H9 (cell line): Measurements from ENCODE around the gene CD151. TPM values are rescaled to one million over a fixed set of nuclear protein-coding genes. Genes with fewer than 3 reads are reported as not detected.
A peak's percentile ranks its signal among the peaks of the same experiment; 100 is the strongest.

ENCODE experiments used
- DNase-seq: peaks from one replicate; pipeline ENCODE4 v3.0.0-alpha.2; 2017
- H2AFZ ChIP-seq: one replicate; pipeline ENCODE4 v1.6.1; 2013; ENCODE audit warnings: mild to moderate bottlenecking, low read length, control low read depth, moderate library complexity
- H2AK5ac ChIP-seq: 2 replicates; pipeline ENCODE4 v1.6.1; 2013; ENCODE audit warnings: low read length, control low read depth, mixed read lengths; ENCODE audit not compliant: insufficient read length
- H2BK120ac ChIP-seq: one replicate; pipeline ENCODE4 v1.6.1; 2013; ENCODE audit warnings: low read depth, mild to moderate bottlenecking, low read length, control low read depth, inconsistent platforms; ENCODE audit not compliant: poor library complexity, severe bottlenecking
- H2BK12ac ChIP-seq: 2 replicates; pipeline ENCODE4 v1.6.1; 2013; ENCODE audit warnings: low read length, control low read depth, mixed read lengths, low read depth; ENCODE audit not compliant: insufficient read length
- H2BK15ac ChIP-seq: 2 replicates; pipeline ENCODE4 v1.6.1; 2013; ENCODE audit warnings: low read depth, low read length, control low read depth
- H2BK20ac ChIP-seq: one replicate; pipeline ENCODE4 v1.6.1; 2013; ENCODE audit warnings: low read depth, mild to moderate bottlenecking, low read length, control low read depth, inconsistent platforms; ENCODE audit not compliant: poor library complexity, severe bottlenecking
- H2BK5ac ChIP-seq: 2 replicates; pipeline ENCODE4 v1.6.1; 2013; ENCODE audit warnings: low read length, control low read depth, mixed read lengths; ENCODE audit not compliant: insufficient read length
- H3K14ac ChIP-seq: 2 replicates; pipeline ENCODE4 v1.6.1; 2013; ENCODE audit warnings: low read length, control low read depth; ENCODE audit not compliant: insufficient read depth
- H3K18ac ChIP-seq: 2 replicates; pipeline ENCODE4 v1.6.1; 2013; ENCODE audit warnings: low read depth, mild to moderate bottlenecking, mixed read lengths, low read length, control low read depth; ENCODE audit not compliant: insufficient read length
- H3K23ac ChIP-seq: 2 replicates; pipeline ENCODE4 v1.6.1; 2013; ENCODE audit warnings: low read length, control low read depth, mixed read lengths, low read depth; ENCODE audit not compliant: insufficient read length
- H3K23me2 ChIP-seq: 2 replicates; pipeline ENCODE4 v1.6.1; 2013; ENCODE audit warnings: low read depth, mild to moderate bottlenecking, mixed read lengths, low read length, control low read depth; ENCODE audit not compliant: insufficient read length, poor library complexity, severe bottlenecking
- H3K27ac ChIP-seq: 2 replicates; pipeline ENCODE4 v1.5.1; 2013; ENCODE audit warnings: low read length, control low read depth, mixed read lengths, low read depth; ENCODE audit not compliant: insufficient read length
- H3K27me3 ChIP-seq: 2 replicates; pipeline ENCODE4 v1.6.1; 2013; ENCODE audit warnings: low read length, control low read depth, inconsistent platforms; ENCODE audit not compliant: insufficient read depth
- H3K4ac ChIP-seq: 2 replicates; pipeline ENCODE4 v1.6.1; 2013; ENCODE audit warnings: low read depth, mild to moderate bottlenecking, control low read depth, inconsistent platforms, low read length, moderate library complexity
- H3K4me1 ChIP-seq: 2 replicates; pipeline ENCODE4 v1.6.1; 2013; ENCODE audit warnings: low read length, control low read depth, inconsistent platforms; ENCODE audit not compliant: insufficient read depth
- H3K4me2 ChIP-seq: 2 replicates; pipeline ENCODE4 v1.6.1; 2013; ENCODE audit warnings: low read length, control low read depth, mixed read lengths; ENCODE audit not compliant: insufficient read length, insufficient read depth
- H3K56ac ChIP-seq: 2 replicates; pipeline ENCODE4 v1.6.1; 2013; ENCODE audit warnings: low read depth, mild to moderate bottlenecking, mixed read lengths, low read length, control low read depth; ENCODE audit not compliant: insufficient read length
- H3K79me1 ChIP-seq: 2 replicates; pipeline ENCODE4 v1.6.1; 2013; ENCODE audit warnings: low read depth, mild to moderate bottlenecking, moderate library complexity, low read length, control low read depth, inconsistent platforms; ENCODE audit not compliant: insufficient read depth, poor library complexity, severe bottlenecking
- H3K79me2 ChIP-seq: 2 replicates; pipeline ENCODE4 v1.6.1; 2013; ENCODE audit warnings: low read length, control low read depth, inconsistent platforms; ENCODE audit not compliant: insufficient read depth
- H3K9ac ChIP-seq: 2 replicates; pipeline ENCODE4 v1.6.1; 2013; ENCODE audit warnings: low read length, control low read depth, mixed read lengths; ENCODE audit not compliant: insufficient read length; ENCODE audit errors: extremely low read depth
- H3K9me3 ChIP-seq: one replicate; pipeline ENCODE4 v1.6.1; 2013; ENCODE audit warnings: low read depth, low read length, inconsistent platforms; ENCODE audit not compliant: control insufficient read depth
- H3T11ph ChIP-seq: one replicate; pipeline ENCODE4 v1.6.1; 2013; ENCODE audit warnings: mild to moderate bottlenecking, low read length, control low read depth, inconsistent platforms
- H4K20me1 ChIP-seq: one replicate; pipeline ENCODE4 v1.6.1; 2013; ENCODE audit not compliant: control insufficient read depth, insufficient read length, insufficient read depth
- H4K5ac ChIP-seq: 2 replicates; pipeline ENCODE4 v1.6.1; 2013; ENCODE audit warnings: low read depth, mild to moderate bottlenecking, mixed read lengths, low read length, control low read depth; ENCODE audit not compliant: insufficient read length
- H4K8ac ChIP-seq: replicated peaks from 2 replicates; pipeline ENCODE4 v1.6.1; 2013; ENCODE audit warnings: low read length, control low read depth, mixed read lengths, low read depth; ENCODE audit not compliant: insufficient read length
- H4K91ac ChIP-seq: 2 replicates; pipeline ENCODE4 v1.6.1; 2013; ENCODE audit warnings: low read depth, mild to moderate bottlenecking, moderate library complexity, mixed read lengths, low read length, control low read depth; ENCODE audit not compliant: insufficient read length
- H3K27ac Mint-ChIP-seq, 3 experiments: 2 replicates in 2 of 3; 3 replicates in 1 of 3; pipeline ENCODE4 v1.8.0; 2020 to 2021; ENCODE audit warnings: mixed read lengths in 3 of 3, mild to moderate bottlenecking in 1 of 3, moderate library complexity in 1 of 3
- H3K27me3 Mint-ChIP-seq: 2 replicates; pipeline ENCODE4 v1.8.0; 2021; ENCODE audit warnings: low read depth, mild to moderate bottlenecking, moderate library complexity, mixed read lengths
- H3K36me3 Mint-ChIP-seq, 3 experiments: 2 replicates in 2 of 3; 3 replicates in 1 of 3; pipeline ENCODE4 v1.8.0; 2020 to 2021; ENCODE audit warnings: low read depth in 3 of 3, mixed read lengths in 3 of 3; ENCODE audit not compliant: insufficient read depth in 1 of 3
- H3K4me1 Mint-ChIP-seq, 2 experiments: 2 replicates each; pipeline ENCODE4 v1.8.0; 2020; ENCODE audit warnings: mixed read lengths in 2 of 2
- H3K4me3 Mint-ChIP-seq, 2 experiments: 2 replicates in 1 of 2; 3 replicates in 1 of 2; pipeline ENCODE4 v1.8.0; 2020 to 2021; ENCODE audit warnings: mild to moderate bottlenecking in 2 of 2, mixed read lengths in 2 of 2, moderate library complexity in 1 of 2
- H3K9me3 Mint-ChIP-seq, 2 experiments: 2 replicates in 1 of 2; 3 replicates in 1 of 2; pipeline ENCODE4 v1.8.0; 2020; ENCODE audit warnings: mild to moderate bottlenecking in 2 of 2, mixed read lengths in 2 of 2, moderate library complexity in 1 of 2
- CTCF ChIP-seq: fragments of 200-600 bp; sonication (generic); conservative IDR thresholded peaks from 3 replicates; pipeline ENCODE4 v1.8.0; 2021; ENCODE audit warnings: antibody characterized with exemption, mild to moderate bottlenecking
- WGBS: extraction: QIAGEN DNeasy Blood & Tissue Kit; methylation state at CpG from one replicate; pipeline ENCODE4 v1.1.7; 2013; ENCODE audit warnings: missing lambda C conversion rate, low lambda C conversion rate, mixed read lengths; ENCODE audit not compliant: insufficient read length; ENCODE audit errors: extremely low coverage; 5-methylcytosine and 5-hydroxymethylcytosine counted together
- total RNA-seq: library from RNA; stranded (reverse); gene quantifications from 2 replicates; pipeline ENCODE4 v1.2.1, GENCODE V29; 2021

CD151 gene
- total RNA-seq, 1 experiment from 2014 or later, result 138 TPM

GRCh38 chr11:813456-814096, 19.2 kb upstream of the CD151 start:
- no peak overlapping the region for H3K27ac ChIP-seq
- H3K9me3 ChIP-seq, result no peaks in the 10 kb centered on the region
- no peaks in the 10 kb centered on the region for H3K27me3 ChIP-seq
- H4K8ac ChIP-seq, result no peak overlapping the region
- Mint-ChIP-seq H3K27ac (peak overlapping the region in 2 of 3 experiments; percentile 13 to 91; a peak in 3 of 7 replicates), H3K36me3 (peaks cover 29 to 40% (median 30%) of the 10 kb centered on the region in 3 experiments), H3K9me3 (no peaks in the 10 kb centered on the region), H3K4me3 (no peak overlapping the region), H3K27me3 (peaks cover 1% of the 10 kb centered on the region; the same call in 1 of the 2 replicates), H3K4me1 (peaks cover 15 to 37% of the 10 kb centered on the region in 2 experiments)
- no peak overlapping the region for H3K14ac ChIP-seq
- H4K5ac ChIP-seq, result no peak overlapping the region
- no peak overlapping the region for H2BK15ac ChIP-seq
- H3T11ph ChIP-seq, result no peak overlapping the region
- H3K23me2 ChIP-seq, result peaks cover 12% of the 10 kb centered on the region
- H3K23ac ChIP-seq, result no peak overlapping the region
- DNase-seq, result no peak
- peaks cover 9% of the 10 kb centered on the region for H3K79me1 ChIP-seq
- no peak for TF ChIP-seq CTCF
- no peak overlapping the region for H4K91ac ChIP-seq
- H3K4me2 ChIP-seq, result no peak overlapping the region
- peaks cover 10% of the 10 kb centered on the region; the same call in 1 of the 2 replicates for H3K79me2 ChIP-seq
- H2BK120ac ChIP-seq, result no peak overlapping the region
- H3K56ac ChIP-seq, result no peak overlapping the region
- H2AK5ac ChIP-seq, result no peak overlapping the region
- H2AFZ ChIP-seq, result no peak overlapping the region
- no peaks in the 10 kb centered on the region for H3K4me1 ChIP-seq
- no peak overlapping the region for H3K18ac ChIP-seq
- no peak overlapping the region for H3K9ac ChIP-seq
- no peaks in the 10 kb centered on the region for H4K20me1 ChIP-seq
- WGBS, result no CpG with 5 or more reads among the region's 9 CpGs
- no peak overlapping the region for H2BK5ac ChIP-seq
- no peak overlapping the region for H2BK20ac ChIP-seq
- H3K4ac ChIP-seq, result no peak overlapping the region
- H2BK12ac ChIP-seq, result no peak overlapping the region
